HepG2 (cell line): Measurements from ENCODE around the gene NRSN2. TPM values are rescaled to one million over a fixed set of nuclear protein-coding genes. Genes with fewer than 3 reads are reported as not detected.

Experiments
- ARNT ChIP-seq: fragments of 450-650 bp; IDR thresholded peaks from 2 replicates; pipeline ENCODE4 v1.6.1; 2017
- EHMT2 ChIP-seq: fragments of 200-600 bp; sonication (generic); IDR thresholded peaks from 2 replicates; pipeline ENCODE4 v1.7.0; 2017; ENCODE audit warnings: antibody characterized with exemption, low read depth, low read length, borderline replicate concordance
- ETV6 ChIP-seq: sonication (generic); formaldehyde crosslinking; conservative IDR thresholded peaks from 2 replicates; pipeline ENCODE4 v1.4.0; 2020; ENCODE audit warnings: missing genetic modification reagents
- GFI1 ChIP-seq: sonication (generic); formaldehyde crosslinking; IDR thresholded peaks from 2 replicates; pipeline ENCODE4 v1.5.0; 2020; ENCODE audit warnings: missing genetic modification reagents, mild to moderate bottlenecking, borderline replicate concordance
- KLF13 ChIP-seq: sonication (generic); formaldehyde crosslinking; IDR thresholded peaks from 2 replicates; pipeline ENCODE4 v1.4.0; 2020; ENCODE audit warnings: mild to moderate bottlenecking, missing genetic modification reagents
- MATR3 ChIP-seq: sonication (generic); formaldehyde crosslinking; IDR thresholded peaks from 2 replicates; pipeline ENCODE4 v1.4.0; 2020; ENCODE audit warnings: missing genetic modification reagents
- MED1 ChIP-seq: sonication (generic); formaldehyde crosslinking; IDR thresholded peaks from 2 replicates; pipeline ENCODE4 v1.4.0; 2020; ENCODE audit warnings: missing genetic modification reagents
- NFE2L1 ChIP-seq: sonication (generic); formaldehyde crosslinking; IDR thresholded peaks from 2 replicates; pipeline ENCODE4 v1.4.0; 2020; ENCODE audit warnings: missing genetic modification reagents, mild to moderate bottlenecking, borderline replicate concordance
- NFKB2 ChIP-seq: sonication (generic); formaldehyde crosslinking; IDR thresholded peaks from 2 replicates; pipeline ENCODE4 v1.4.0; 2020; ENCODE audit warnings: missing genetic modification reagents, borderline replicate concordance
- NONO ChIP-seq, 2 experiments: fragments of 450-650 bp in 1 of 2; sonication (generic) in 1 of 2; formaldehyde crosslinking in 1 of 2; IDR thresholded peaks in 1 of 2; conservative IDR thresholded peaks in 1 of 2; 2 replicates each; pipeline versions ENCODE4 v1.6.1 to v1.8.0; 2017 to 2022; ENCODE audit warnings: mild to moderate bottlenecking in 1 of 2, missing genetic modification reagents in 1 of 2, moderate library complexity in 1 of 2
- SKI ChIP-seq: fragments of 450-650 bp; IDR thresholded peaks from one replicate; pipeline ENCODE4 v1.6.1; 2018; ENCODE audit warnings: mild to moderate bottlenecking; ENCODE audit not compliant: partially characterized antibody
- TFDP2 ChIP-seq: sonication (generic); formaldehyde crosslinking; IDR thresholded peaks from 2 replicates; pipeline ENCODE4 v1.4.0; 2020; ENCODE audit warnings: missing genetic modification reagents
- TFE3 ChIP-seq: IDR thresholded peaks from 2 replicates; pipeline ENCODE4 v1.6.1; 2016
- WIZ ChIP-seq: sonication (generic); formaldehyde crosslinking; IDR thresholded peaks from 2 replicates; pipeline ENCODE4 v1.5.1; 2020; ENCODE audit warnings: mild to moderate bottlenecking, missing genetic modification reagents
- ZBTB34 ChIP-seq: sonication (generic); formaldehyde crosslinking; IDR thresholded peaks from 2 replicates; pipeline ENCODE4 v1.8.0; 2022; ENCODE audit warnings: mild to moderate bottlenecking, missing genetic modification reagents
- ZMYM3 ChIP-seq: sonication (generic); formaldehyde crosslinking; IDR thresholded peaks from 2 replicates; pipeline ENCODE4 v1.5.1; 2020; ENCODE audit warnings: mild to moderate bottlenecking, missing genetic modification reagents
- ZNF10 ChIP-seq: sonication (generic); formaldehyde crosslinking; IDR thresholded peaks from 2 replicates; pipeline ENCODE4 v1.4.0; 2020; ENCODE audit warnings: mild to moderate bottlenecking, low read depth, missing genetic modification reagents, borderline replicate concordance
- ZNF235 ChIP-seq: sonication (generic); formaldehyde crosslinking; IDR thresholded peaks from 2 replicates; pipeline ENCODE4 v1.8.1; 2023; ENCODE audit warnings: mild to moderate bottlenecking, missing genetic modification reagents, borderline replicate concordance
- ZNF275 ChIP-seq: sonication (generic); formaldehyde crosslinking; IDR thresholded peaks from 2 replicates; pipeline ENCODE4 v1.8.0; 2022; ENCODE audit warnings: missing genetic modification reagents, mild to moderate bottlenecking, inconsistent platforms, borderline replicate concordance
- ZNF484 ChIP-seq: sonication (generic); formaldehyde crosslinking; IDR thresholded peaks from 2 replicates; pipeline ENCODE4 v1.5.1; 2020; ENCODE audit warnings: mild to moderate bottlenecking, low read depth, missing genetic modification reagents, borderline replicate concordance
- ZNF670 ChIP-seq: sonication (generic); formaldehyde crosslinking; IDR thresholded peaks from 2 replicates; pipeline ENCODE4 v1.8.0; 2022; ENCODE audit warnings: mild to moderate bottlenecking, missing genetic modification reagents, borderline replicate concordance
- ZSCAN31 ChIP-seq: sonication (generic); formaldehyde crosslinking; IDR thresholded peaks from 2 replicates; pipeline ENCODE4 v1.5.0; 2020; ENCODE audit warnings: low read depth, mild to moderate bottlenecking, missing genetic modification reagents
- polyA plus RNA-seq, 8 experiments: library from polyadenylated mRNA; depleted of rRNA in 3 of 8; stranded (reverse) in 7 of 8; unstranded in 1 of 8; fragments of >200 nt; fragmentation: Illumina TruSeq in 4 of 8; extraction: Trizol in 4 of 8; gene quantifications; 2 replicates each; pipeline versions ENCODE4 v1.2.1 to v1.2.3, GENCODE V29; 2011 to 2016; ENCODE audit warnings: low read depth in 4 of 8, missing spikeins in 1 of 8, mixed read lengths in 1 of 8; ENCODE audit not compliant: insufficient read depth in 1 of 8
- total RNA-seq, 5 experiments: library from RNA; depleted of rRNA; stranded (reverse); fragments of >200 nt; fragmentation: Illumina TruSeq; extraction: Trizol; gene quantifications; 2 replicates each; pipeline ENCODE4 v1.2.3, GENCODE V29; 2016; ENCODE audit warnings: low read depth in 1 of 5

NRSN2 gene
- total and polyA plus RNA-seq, 2 of the 13 experiments (the other 11 are each of a cell fraction or from before 2014, with no cell fraction given): 32.3 to 49.4 TPM

DNA sequence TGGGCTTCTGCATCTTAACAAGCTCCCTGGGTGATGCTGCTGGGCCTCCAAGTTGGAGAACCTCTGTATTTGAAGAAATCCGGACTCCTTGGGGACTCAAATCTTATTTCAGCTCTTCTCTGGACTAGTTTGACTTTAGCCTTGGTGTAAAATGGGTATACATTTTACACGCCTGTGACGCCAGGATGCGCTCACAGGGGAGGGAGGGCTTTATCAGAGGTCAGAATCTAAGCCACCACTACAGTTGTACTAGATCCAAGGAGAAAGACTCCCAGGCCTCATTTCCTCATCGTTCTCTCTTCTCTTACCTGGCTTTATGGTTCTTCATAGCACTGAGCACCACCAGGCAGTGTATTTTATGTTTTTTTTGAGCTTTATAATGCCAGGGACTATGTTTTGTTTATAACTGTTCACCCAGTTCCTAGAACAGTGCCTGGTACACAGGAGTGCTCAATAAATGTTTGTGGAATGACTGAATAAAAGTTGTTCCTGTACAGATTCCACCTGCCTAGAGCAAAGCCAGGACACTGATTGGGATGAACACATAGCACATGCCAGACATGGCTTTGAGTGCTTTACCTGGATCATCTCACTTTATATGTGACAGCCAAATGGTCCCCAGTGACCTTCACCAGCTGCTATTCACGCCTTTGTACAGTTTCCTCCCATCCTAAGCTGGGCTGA is 56.1 kb downstream of the NRSN2 start (continued):
- TF ChIP-seq ZBTB34 (no peak), NONO (IDR thresholded peaks at IDR 0.05) (no peak), NONO (CRISPR knock-in tag; conservative IDR thresholded peaks at IDR 0.05) (no peak), NFE2L1 (CRISPR knock-in tag) (no peak), ZMYM3 (CRISPR knock-in tag) (no peak), ZNF235 (CRISPR knock-in tag) (0 out of 2 replicates have a peak, but pooled peaks have one; percentile 65), ZNF10 (no peak), TFE3 (no peak), MED1 (0 out of 2 replicates have a peak, but pooled peaks have one; percentile 22), NFKB2 (CRISPR knock-in tag) (no peak), ZSCAN31 (CRISPR knock-in tag) (no peak), GFI1 (no peak), ETV6 (no peak), WIZ (CRISPR knock-in tag) (no peak), KLF13 (CRISPR knock-in tag) (no peak), ZNF670 (CRISPR knock-in tag) (no peak), ARNT (no peak), ZNF275 (no peak), ZNF484 (CRISPR knock-in tag) (no peak), EHMT2 (no peak), SKI (no peak), MATR3 (CRISPR knock-in tag) (no peak), TFDP2 (CRISPR knock-in tag) (no peak)
